ENCODE measurements around the gene STK11IP. TPM values are rescaled to one million over a fixed set of nuclear protein-coding genes. Genes with fewer than 3 reads are reported as not detected.

The STK11IP gene
- total and polyA plus RNA-seq, 2 of the 13 experiments (the other 11 are each of a cell fraction or from before 2014, with no cell fraction given): 12.8 to 24.0 TPM

DNA sequence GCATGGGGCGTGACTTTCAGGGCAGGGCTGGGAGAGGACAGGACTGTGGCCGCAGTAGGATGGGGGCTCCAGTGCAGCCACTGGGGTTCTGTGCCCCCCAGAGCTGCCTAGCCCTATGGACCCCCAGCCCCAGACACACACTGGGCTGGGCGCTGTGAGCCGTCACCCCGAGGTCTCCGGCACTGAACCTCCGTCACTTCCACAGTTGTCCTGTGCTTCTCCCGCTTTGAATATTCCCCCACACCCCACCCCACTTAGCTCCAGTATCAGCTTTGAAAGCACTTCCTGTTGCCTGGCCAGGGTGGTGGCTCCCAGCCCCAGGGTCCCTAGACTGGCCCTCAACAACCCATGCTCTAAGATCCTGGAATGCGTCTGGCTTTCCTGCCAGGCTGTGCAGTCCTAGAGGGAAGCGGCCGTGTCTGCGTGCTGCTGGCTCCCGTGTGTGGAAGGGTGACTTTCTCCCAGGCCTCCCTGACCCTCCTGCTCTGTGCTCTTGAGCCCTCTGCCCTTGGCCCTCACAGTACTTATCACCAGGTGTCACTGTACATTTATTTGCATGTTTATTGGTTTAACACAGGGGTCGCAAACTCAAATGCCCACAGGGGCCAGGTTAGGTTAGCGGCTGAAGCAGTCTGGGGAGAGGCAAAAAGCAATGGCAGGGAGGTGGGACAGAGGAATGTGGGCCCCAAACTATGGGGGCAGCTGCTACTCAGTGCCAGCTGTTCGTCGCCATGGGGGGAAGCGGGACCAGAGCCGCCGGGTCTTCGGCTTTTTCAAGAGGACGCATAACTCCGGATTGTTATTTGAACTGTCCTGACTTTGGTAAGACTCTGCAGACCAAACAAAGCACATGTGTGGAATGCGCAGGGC lies 36.2 kb upstream of the STK11IP start (continued):
- TF ChIP-seq ZFAT (CRISPR knock-in tag; conservative IDR thresholded peaks at IDR 0.05) (no peak), CENPX (CRISPR knock-in tag; IDR thresholded peaks at IDR 0.05) (no peak), ZFP41 (CRISPR knock-in tag; IDR thresholded peaks at IDR 0.05; ENCODE audit: borderline replicate concordance) (no peak), PAX8 (CRISPR knock-in tag; IDR thresholded peaks at IDR 0.05; ENCODE audit: borderline replicate concordance) (no peak), TMF1 (CRISPR knock-in tag; IDR thresholded peaks at IDR 0.05; ENCODE audit: low read depth) (no peak), ZBTB40 (IDR thresholded peaks at IDR 0.05) (no peak), ZBTB40 (CRISPR knock-in tag; IDR thresholded peaks at IDR 0.05) (no peak), ZNF781 (CRISPR knock-in tag; IDR thresholded peaks at IDR 0.05; ENCODE audit: borderline replicate concordance, not compliant biosample characterization) (no peak), ZNF251 (CRISPR knock-in tag; IDR thresholded peaks at IDR 0.05) (peak; percentile 25; the same call in 1 of the 2 replicates), ZNF367 (CRISPR knock-in tag; IDR thresholded peaks at IDR 0.05; ENCODE audit: borderline replicate concordance) (no peak), ZNF296 (CRISPR knock-in tag; conservative IDR thresholded peaks at IDR 0.05) (0 out of 2 replicates have a peak, but pooled peaks have one; percentile 76), SP4 (CRISPR knock-in tag; IDR thresholded peaks at IDR 0.05) (peak; percentile 69), ZNF335 (CRISPR knock-in tag; IDR thresholded peaks at IDR 0.05) (no peak), DDIT3 (CRISPR knock-in tag; IDR thresholded peaks at IDR 0.05) (no peak), YEATS2 (CRISPR knock-in tag; IDR thresholded peaks at IDR 0.05; ENCODE audit: borderline replicate concordance) (no peak)
- TF ChIP-seq, protein P1, sequence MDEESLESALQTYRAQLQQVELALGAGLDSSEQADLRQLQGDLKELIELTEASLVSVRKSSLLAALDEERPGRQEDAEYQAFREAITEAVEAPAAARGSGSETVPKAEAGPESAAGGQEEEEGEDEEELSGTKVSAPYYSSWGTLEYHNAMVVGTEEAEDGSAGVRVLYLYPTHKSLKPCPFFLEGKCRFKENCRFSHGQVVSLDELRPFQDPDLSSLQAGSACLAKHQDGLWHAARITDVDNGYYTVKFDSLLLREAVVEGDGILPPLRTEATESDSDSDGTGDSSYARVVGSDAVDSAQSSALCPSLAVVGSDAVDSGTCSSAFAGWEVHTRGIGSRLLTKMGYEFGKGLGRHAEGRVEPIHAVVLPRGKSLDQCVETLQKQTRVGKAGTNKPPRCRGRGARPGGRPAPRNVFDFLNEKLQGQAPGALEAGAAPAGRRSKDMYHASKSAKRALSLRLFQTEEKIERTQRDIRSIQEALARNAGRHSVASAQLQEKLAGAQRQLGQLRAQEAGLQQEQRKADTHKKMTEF (CRISPR knock-in tag; IDR thresholded peaks at IDR 0.05): no peak; the same call in 1 of the 2 replicates
- TF ChIP-seq, protein P2, sequence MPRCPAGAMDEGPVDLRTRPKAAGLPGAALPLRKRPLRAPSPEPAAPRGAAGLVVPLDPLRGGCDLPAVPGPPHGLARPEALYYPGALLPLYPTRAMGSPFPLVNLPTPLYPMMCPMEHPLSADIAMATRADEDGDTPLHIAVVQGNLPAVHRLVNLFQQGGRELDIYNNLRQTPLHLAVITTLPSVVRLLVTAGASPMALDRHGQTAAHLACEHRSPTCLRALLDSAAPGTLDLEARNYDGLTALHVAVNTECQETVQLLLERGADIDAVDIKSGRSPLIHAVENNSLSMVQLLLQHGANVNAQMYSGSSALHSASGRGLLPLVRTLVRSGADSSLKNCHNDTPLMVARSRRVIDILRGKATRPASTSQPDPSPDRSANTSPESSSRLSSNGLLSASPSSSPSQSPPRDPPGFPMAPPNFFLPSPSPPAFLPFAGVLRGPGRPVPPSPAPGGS (CRISPR knock-in tag; IDR thresholded peaks at IDR 0.05): no peak

Measured in HepG2 (cell line).